Adipocyte (in vitro differentiated cells): ENCODE results near the gene LGALS1.

Source experiments
- DNase-seq: peaks from one replicate; pipeline ENCODE4 v3.0.0-alpha.2; 2015; ENCODE audit warnings: low read depth
- H3K27me3 ChIP-seq: replicated peaks from 2 replicates; pipeline ENCODE4 v1.7.0; 2013; ENCODE audit warnings: mild to moderate bottlenecking, low read length, moderate library complexity; ENCODE audit not compliant: control insufficient read depth, insufficient read depth
- H3K36me3 ChIP-seq: 2 replicates; pipeline ENCODE4 v1.7.0; 2013; ENCODE audit warnings: low read length, mild to moderate bottlenecking, moderate library complexity; ENCODE audit not compliant: control insufficient read depth, insufficient read depth, severe bottlenecking
- H3K4me1 ChIP-seq: 2 replicates; pipeline ENCODE4 v1.7.0; 2013; ENCODE audit warnings: mild to moderate bottlenecking, low read length, moderate library complexity; ENCODE audit not compliant: control insufficient read depth, insufficient read depth
- H3K4me3 ChIP-seq: 2 replicates; pipeline ENCODE4 v1.7.0; 2013; ENCODE audit warnings: mild to moderate bottlenecking, low read length, moderate library complexity
- H3K9ac ChIP-seq: 2 replicates; pipeline ENCODE4 v1.7.0; 2013; ENCODE audit warnings: mild to moderate bottlenecking, low read length, moderate library complexity
- H3K9me3 ChIP-seq: 2 replicates; pipeline ENCODE4 v1.7.0; 2013; ENCODE audit warnings: mild to moderate bottlenecking, low read length, moderate library complexity; ENCODE audit not compliant: control insufficient read depth

The LGALS1 gene

GRCh38 chr22:37674951-37675929 lies at the start of gene LGALS1:
TSS of gene LGALS1 (plus strand) at chr22:37675636. CDS start at chr22:37675703, 67 bp downstream.
- Histone ChIP-seq H3K4me1 (peaks cover 20% of the 10 kb centered on the region), H3K36me3 (peaks cover 24% of the 10 kb centered on the region), H3K4me3 (peak within 1 kb of the TSS; percentile 95), H3K9me3 (no peaks in the 10 kb centered on the region), H3K9ac (peak within 1 kb of the TSS; percentile 98), H3K27me3 (no peaks in the 10 kb centered on the region)
- DNase-seq, result peak; percentile 99

GRCh38 chr22:37625737-37626136 lies 49.7 kb upstream of the LGALS1 start:
- Histone ChIP-seq H3K4me1 (peaks cover 32% of the 10 kb centered on the region), H3K9me3 (no peaks in the 10 kb centered on the region), H3K27me3 (no peaks in the 10 kb centered on the region), H3K4me3 (no peak overlapping the region), H3K36me3 (peaks cover 29% of the 10 kb centered on the region), H3K9ac (peak overlapping the region; percentile 77)
- no peak for DNase-seq

DNA sequence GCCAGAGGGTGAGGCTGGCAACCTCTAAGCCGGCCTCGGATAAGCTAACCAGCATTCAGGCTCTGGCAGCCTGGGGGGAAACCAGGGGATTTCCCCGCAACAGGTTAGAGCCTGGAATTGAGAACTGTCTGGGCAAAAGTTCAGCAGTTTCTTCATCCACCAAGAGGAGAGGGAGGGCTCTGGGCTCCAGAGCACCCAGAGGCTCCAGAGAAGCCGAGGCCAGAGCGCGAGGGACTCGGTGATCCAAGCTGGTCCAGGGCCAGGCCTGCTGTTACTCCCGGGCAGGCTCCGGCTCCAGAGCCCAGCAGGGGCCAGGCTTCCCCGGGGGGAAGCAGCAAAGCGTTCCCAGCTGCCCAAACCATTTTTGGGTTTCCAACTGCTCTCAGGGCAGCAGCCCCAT lies 49.3 kb upstream of the LGALS1 start:
- Histone ChIP-seq H3K4me3 (peak overlapping the region; percentile 6), H3K36me3 (peaks cover 28% of the 10 kb centered on the region), H3K9me3 (no peaks in the 10 kb centered on the region), H3K4me1 (peaks cover 32% of the 10 kb centered on the region), H3K9ac (peak overlapping the region; percentile 77), H3K27me3 (no peaks in the 10 kb centered on the region)
- DNase-seq, result peak; percentile 69

- DNase-seq, result no peak
- no peaks in the 10 kb centered on the region for H3K9me3 ChIP-seq
- peak overlapping the region; percentile 77 for H3K9ac ChIP-seq
- peaks cover 32% of the 10 kb centered on the region for H3K4me1 ChIP-seq
- H3K36me3 ChIP-seq, result peaks cover 27% of the 10 kb centered on the region
- H3K4me3 ChIP-seq, result peak overlapping the region; percentile 6
- H3K27me3 ChIP-seq, result no peaks in the 10 kb centered on the region
These were observed 48.8 kb upstream of the LGALS1 start for GRCh38 chr22:37626556-37627075.

DNA sequence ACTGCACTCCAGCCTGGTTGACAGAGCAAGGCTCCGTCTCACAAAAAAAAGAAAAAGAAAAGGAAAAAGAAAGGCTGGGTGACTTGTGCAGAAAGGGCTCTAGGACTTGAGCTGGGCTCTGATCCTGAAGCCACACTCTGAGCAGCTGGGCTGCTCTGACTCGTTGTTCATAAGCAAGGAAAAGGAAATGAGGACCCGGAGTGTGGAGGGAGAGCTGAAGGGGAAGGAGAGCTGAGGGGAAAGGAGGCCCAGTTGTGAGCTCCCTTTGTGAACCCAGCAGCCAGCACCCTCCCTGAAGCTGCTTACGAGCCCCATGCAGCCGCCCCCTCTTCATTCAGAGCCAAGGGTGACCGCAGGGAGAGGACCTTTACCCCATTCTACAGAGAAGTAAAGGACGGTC lies 48.3 kb upstream of the LGALS1 start:
- H3K4me3 ChIP-seq, result no peak overlapping the region
- H3K36me3 ChIP-seq, result peaks cover 28% of the 10 kb centered on the region
- DNase-seq, result no peak
- peaks cover 32% of the 10 kb centered on the region for H3K4me1 ChIP-seq
- no peaks in the 10 kb centered on the region for H3K27me3 ChIP-seq
- H3K9me3 ChIP-seq, result no peaks in the 10 kb centered on the region
- peak overlapping the region; percentile 73 for H3K9ac ChIP-seq

DNA sequence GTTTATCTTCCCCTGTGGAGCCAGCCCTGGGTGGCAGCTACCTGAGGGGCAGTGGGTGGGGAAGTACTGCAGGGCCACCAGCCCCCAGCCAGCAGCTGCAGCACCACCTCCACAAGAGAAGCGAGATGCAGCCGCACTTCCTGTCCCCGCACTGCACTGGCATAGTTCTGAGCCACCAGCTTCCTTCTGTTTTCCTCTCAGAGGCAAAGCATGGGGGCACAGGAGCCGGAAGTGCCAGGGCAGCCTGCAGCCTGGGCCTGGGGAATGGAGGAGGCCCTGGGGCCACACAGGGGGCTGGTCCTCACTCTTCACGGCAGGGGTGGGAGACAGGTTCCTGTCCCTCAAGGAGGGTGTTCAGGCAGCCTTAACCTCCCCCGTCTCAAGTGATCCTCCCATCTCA lies 47.9 kb upstream of the LGALS1 start:
- Histone ChIP-seq H3K9ac (peak overlapping the region; percentile 73), H3K36me3 (peaks cover 28% of the 10 kb centered on the region), H3K4me1 (peaks cover 33% of the 10 kb centered on the region), H3K27me3 (no peaks in the 10 kb centered on the region), H3K9me3 (no peaks in the 10 kb centered on the region), H3K4me3 (no peak overlapping the region)
- no peak for DNase-seq

- peaks cover 28% of the 10 kb centered on the region for H3K36me3 ChIP-seq
- no peaks in the 10 kb centered on the region for H3K9me3 ChIP-seq
- peaks cover 44% of the 10 kb centered on the region for H3K4me1 ChIP-seq
- H3K9ac ChIP-seq, result no peak overlapping the region
- no peak for DNase-seq
- no peaks in the 10 kb centered on the region for H3K27me3 ChIP-seq
- no peak overlapping the region for H3K4me3 ChIP-seq
These were observed 46.6 kb upstream of the LGALS1 start for GRCh38 chr22:37628830-37629229.

DNA sequence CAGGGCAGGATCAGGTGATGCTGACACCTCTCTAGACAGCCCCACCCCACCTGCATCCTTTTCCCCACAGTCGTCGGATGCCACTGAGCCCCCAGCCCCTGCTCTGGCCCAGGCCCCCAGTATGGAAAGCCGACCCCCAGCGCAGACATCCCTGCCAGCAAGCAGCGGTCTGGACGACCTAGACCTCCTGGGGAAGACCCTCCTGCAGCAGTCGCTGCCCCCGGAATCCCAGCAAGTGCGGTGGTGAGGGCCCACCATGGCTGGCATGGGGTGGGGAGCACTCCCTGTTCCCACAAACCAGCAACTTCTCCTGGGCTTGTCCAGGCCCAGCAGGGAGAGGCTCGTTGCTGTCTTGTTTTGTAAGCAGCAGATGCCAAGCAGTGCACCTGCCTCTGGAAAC lies 45.5 kb upstream of the LGALS1 start:
- H3K4me3 ChIP-seq, result no peak overlapping the region
- peaks cover 24% of the 10 kb centered on the region for H3K36me3 ChIP-seq
- H3K9me3 ChIP-seq, result no peaks in the 10 kb centered on the region
- no peaks in the 10 kb centered on the region for H3K27me3 ChIP-seq
- no peak overlapping the region for H3K9ac ChIP-seq
- peaks cover 52% of the 10 kb centered on the region for H3K4me1 ChIP-seq
- DNase-seq, result no peak

- DNase-seq, result no peak
- no peaks in the 10 kb centered on the region for H3K9me3 ChIP-seq
- H3K4me3 ChIP-seq, result no peak overlapping the region
- peaks cover 24% of the 10 kb centered on the region for H3K36me3 ChIP-seq
- H3K9ac ChIP-seq, result no peak overlapping the region
- peaks cover 50% of the 10 kb centered on the region for H3K4me1 ChIP-seq
- H3K27me3 ChIP-seq, result no peaks in the 10 kb centered on the region
These were observed 44.5 kb upstream of the LGALS1 start for GRCh38 chr22:37630839-37631435.

- Histone ChIP-seq H3K4me1 (peaks cover 50% of the 10 kb centered on the region), H3K9ac (no peak overlapping the region), H3K9me3 (no peaks in the 10 kb centered on the region), H3K4me3 (no peak overlapping the region), H3K36me3 (peaks cover 24% of the 10 kb centered on the region), H3K27me3 (no peaks in the 10 kb centered on the region)
- DNase-seq, result no peak
These were observed 43.8 kb upstream of the LGALS1 start for GRCh38 chr22:37631448-37632173.
